ENCODE data around the gene SPATA13.

SPATA13 gene

DNA sequence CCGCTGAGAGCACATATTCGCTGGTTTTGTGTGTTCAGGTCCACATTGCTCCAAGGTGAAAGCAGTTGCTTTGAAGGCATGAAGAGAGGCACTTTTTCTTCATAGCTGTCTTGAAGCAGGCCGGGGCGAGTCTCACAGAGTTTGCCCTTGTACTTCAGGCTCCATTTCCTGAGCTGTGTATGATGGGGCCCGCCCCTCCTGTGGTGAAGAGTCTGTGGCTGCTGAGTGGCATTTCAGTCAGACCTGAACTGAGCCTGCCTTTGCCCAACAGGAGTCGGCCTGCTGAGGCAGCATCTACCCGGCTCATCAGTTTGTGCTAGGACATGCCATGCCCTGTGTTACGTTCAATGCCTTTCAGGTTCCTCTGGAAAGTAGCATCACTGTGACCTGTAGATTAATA, 104.5 kb downstream of the SPATA13 start:
- no peaks in the 10 kb centered on the region for H3K9me3 ChIP-seq (ENCODE audit: insufficient read depth, low read length)
- no peaks in the 10 kb centered on the region for H4K20me1 ChIP-seq (ENCODE audit: insufficient read depth, low read length)
- no peaks in the 10 kb centered on the region for H3K36me3 ChIP-seq (replicated peaks; ENCODE audit: low read depth, low read length)
- H3K27me3 ChIP-seq (ENCODE audit: low read depth, low read length) = no peaks in the 10 kb centered on the region
- no peak overlapping the region for H3K4me2 ChIP-seq (ENCODE audit: low read length)
- no peak overlapping the region for H3K4me3 ChIP-seq (ENCODE audit: low read length)
- H3K9ac ChIP-seq (ENCODE audit: low read length) = no peak overlapping the region
- no peaks in the 10 kb centered on the region for H3K79me2 ChIP-seq (ENCODE audit: low read length)
- no peak overlapping the region for H3K27ac ChIP-seq (ENCODE audit: low read length)
- H2AFZ ChIP-seq (ENCODE audit: low read depth, low read length) = no peak overlapping the region
- no peaks in the 10 kb centered on the region; the same call in 1 of the 2 replicates for H3K4me1 ChIP-seq (ENCODE audit: low read length)
- TF ChIP-seq, protein P1, sequence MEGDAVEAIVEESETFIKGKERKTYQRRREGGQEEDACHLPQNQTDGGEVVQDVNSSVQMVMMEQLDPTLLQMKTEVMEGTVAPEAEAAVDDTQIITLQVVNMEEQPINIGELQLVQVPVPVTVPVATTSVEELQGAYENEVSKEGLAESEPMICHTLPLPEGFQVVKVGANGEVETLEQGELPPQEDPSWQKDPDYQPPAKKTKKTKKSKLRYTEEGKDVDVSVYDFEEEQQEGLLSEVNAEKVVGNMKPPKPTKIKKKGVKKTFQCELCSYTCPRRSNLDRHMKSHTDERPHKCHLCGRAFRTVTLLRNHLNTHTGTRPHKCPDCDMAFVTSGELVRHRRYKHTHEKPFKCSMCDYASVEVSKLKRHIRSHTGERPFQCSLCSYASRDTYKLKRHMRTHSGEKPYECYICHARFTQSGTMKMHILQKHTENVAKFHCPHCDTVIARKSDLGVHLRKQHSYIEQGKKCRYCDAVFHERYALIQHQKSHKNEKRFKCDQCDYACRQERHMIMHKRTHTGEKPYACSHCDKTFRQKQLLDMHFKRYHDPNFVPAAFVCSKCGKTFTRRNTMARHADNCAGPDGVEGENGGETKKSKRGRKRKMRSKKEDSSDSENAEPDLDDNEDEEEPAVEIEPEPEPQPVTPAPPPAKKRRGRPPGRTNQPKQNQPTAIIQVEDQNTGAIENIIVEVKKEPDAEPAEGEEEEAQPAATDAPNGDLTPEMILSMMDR (IDR thresholded peaks at IDR 0.05; ENCODE audit: low read depth, low read length) = no peak
- TF ChIP-seq EZH2phosphoT487 (IDR thresholded peaks at IDR 0.05; ENCODE audit: low read depth) = no peak

DNA sequence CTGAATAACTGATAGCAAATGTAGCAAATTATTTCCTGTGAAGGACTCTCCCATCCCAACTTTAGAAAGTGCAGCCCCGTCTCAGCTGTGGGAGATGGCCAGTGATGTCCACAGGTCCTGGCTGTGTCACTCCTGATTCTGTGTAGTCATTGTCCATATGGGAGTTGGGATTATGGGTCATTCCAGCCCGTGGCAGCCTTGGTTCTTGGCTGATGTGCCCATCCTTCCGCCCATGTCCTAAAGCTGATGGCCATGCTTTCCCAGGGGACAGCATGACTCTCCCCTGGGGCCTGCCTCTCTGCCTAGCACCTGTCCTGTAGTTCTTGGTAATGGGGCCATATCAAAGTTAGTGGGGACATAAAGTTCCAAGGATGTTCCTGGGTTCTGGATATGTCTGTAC, 104.9 kb downstream of the SPATA13 start:
- Histone ChIP-seq H3K9ac (ENCODE audit: low read length) (no peak overlapping the region), H3K27ac (ENCODE audit: low read length) (no peak overlapping the region), H3K36me3 (replicated peaks; ENCODE audit: low read depth, low read length) (no peaks in the 10 kb centered on the region), H3K4me2 (ENCODE audit: low read length) (no peak overlapping the region), H3K27me3 (ENCODE audit: low read depth, low read length) (no peaks in the 10 kb centered on the region), H3K79me2 (ENCODE audit: low read length) (no peaks in the 10 kb centered on the region), H4K20me1 (ENCODE audit: insufficient read depth, low read length) (no peaks in the 10 kb centered on the region), H3K4me1 (ENCODE audit: low read length) (peaks cover 4% of the 10 kb centered on the region), H2AFZ (ENCODE audit: low read depth, low read length) (no peak overlapping the region), H3K9me3 (ENCODE audit: insufficient read depth, low read length) (no peaks in the 10 kb centered on the region), H3K4me3 (ENCODE audit: low read length) (no peak overlapping the region)
- no peak for TF ChIP-seq EZH2phosphoT487 (IDR thresholded peaks at IDR 0.05; ENCODE audit: low read depth)
- TF ChIP-seq, protein P1 (IDR thresholded peaks at IDR 0.05; ENCODE audit: low read depth, low read length) = no peak

DNA sequence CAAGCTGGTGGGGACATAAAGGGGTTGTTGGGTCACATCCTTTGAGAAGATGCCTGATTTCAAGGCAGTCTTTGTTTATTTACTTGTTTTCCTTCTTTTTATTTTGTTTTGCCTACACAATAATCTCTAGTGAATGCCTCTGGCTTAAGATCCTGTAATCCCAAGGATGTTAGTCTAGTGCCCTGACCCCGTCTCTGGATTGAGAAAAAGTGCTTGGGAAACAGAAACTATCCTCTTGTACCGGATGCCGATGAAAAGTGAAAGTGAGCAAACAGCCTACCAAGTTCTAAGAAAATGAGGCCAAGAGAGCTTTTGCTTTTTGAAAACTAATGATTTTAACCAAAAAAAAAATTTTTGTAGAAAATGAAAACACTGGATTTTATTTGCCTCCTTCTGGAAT, 106.8 kb downstream of the SPATA13 start:
- peaks cover 22% of the 10 kb centered on the region for H3K4me1 ChIP-seq (ENCODE audit: low read length)
- no peak overlapping the region for H3K4me2 ChIP-seq (ENCODE audit: low read length)
- no peak overlapping the region for H3K27ac ChIP-seq (ENCODE audit: low read length)
- H3K27me3 ChIP-seq (ENCODE audit: low read depth, low read length) = no peaks in the 10 kb centered on the region
- no peak overlapping the region for H3K4me3 ChIP-seq (ENCODE audit: low read length)
- H3K36me3 ChIP-seq (replicated peaks; ENCODE audit: low read depth, low read length) = no peaks in the 10 kb centered on the region
- no peak overlapping the region for H3K9ac ChIP-seq (ENCODE audit: low read length)
- no peaks in the 10 kb centered on the region for H3K9me3 ChIP-seq (ENCODE audit: insufficient read depth, low read length)
- H4K20me1 ChIP-seq (ENCODE audit: insufficient read depth, low read length) = no peaks in the 10 kb centered on the region
- H3K79me2 ChIP-seq (ENCODE audit: low read length) = no peaks in the 10 kb centered on the region
- TF ChIP-seq, protein P1 (IDR thresholded peaks at IDR 0.05; ENCODE audit: low read depth, low read length) = no peak
- TF ChIP-seq EZH2phosphoT487 (IDR thresholded peaks at IDR 0.05; ENCODE audit: low read depth) = no peak
- no peak overlapping the region for H2AFZ ChIP-seq (ENCODE audit: low read depth, low read length)

DNA sequence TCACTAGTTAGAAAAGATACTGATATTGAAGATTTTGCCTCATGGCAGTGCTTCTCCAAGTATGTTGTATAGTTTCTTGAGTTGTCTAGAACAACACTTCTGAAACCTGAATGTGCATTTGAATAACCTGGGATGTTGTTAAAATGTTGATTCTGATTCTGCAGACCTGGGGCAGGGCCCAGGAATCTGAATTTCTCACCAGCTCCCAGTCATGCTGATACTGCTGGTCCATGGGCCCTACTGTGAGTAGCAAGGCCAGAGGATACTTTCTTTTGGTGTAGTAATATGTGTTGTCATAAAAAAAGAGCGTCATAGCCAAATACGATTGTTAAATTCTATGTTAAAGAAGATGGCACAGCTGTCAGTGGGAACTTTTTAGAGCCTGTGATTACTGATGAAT, 107.3 kb downstream of the SPATA13 start:
- Histone ChIP-seq H3K27ac (ENCODE audit: low read length) (no peak overlapping the region), H3K9ac (ENCODE audit: low read length) (no peak overlapping the region), H3K79me2 (ENCODE audit: low read length) (no peaks in the 10 kb centered on the region), H3K36me3 (replicated peaks; ENCODE audit: low read depth, low read length) (no peaks in the 10 kb centered on the region), H3K4me2 (ENCODE audit: low read length) (no peak overlapping the region), H3K4me1 (ENCODE audit: low read length) (peaks cover 25% of the 10 kb centered on the region), H3K4me3 (ENCODE audit: low read length) (no peak overlapping the region), H3K9me3 (ENCODE audit: insufficient read depth, low read length) (no peaks in the 10 kb centered on the region), H2AFZ (ENCODE audit: low read depth, low read length) (no peak overlapping the region), H3K27me3 (ENCODE audit: low read depth, low read length) (no peaks in the 10 kb centered on the region), H4K20me1 (ENCODE audit: insufficient read depth, low read length) (no peaks in the 10 kb centered on the region)
- no peak for TF ChIP-seq EZH2phosphoT487 (IDR thresholded peaks at IDR 0.05; ENCODE audit: low read depth)
- TF ChIP-seq, protein P1 (IDR thresholded peaks at IDR 0.05; ENCODE audit: low read depth, low read length) = no peak

Data from OCI-LY3 (cell line).